Measurements from ENCODE around the gene BFSP2. TPM values are rescaled to one million over a fixed set of nuclear protein-coding genes. Genes with fewer than 3 reads are reported as not detected.
"Not testable (repeated sequence)": the region's sequence is repeated elsewhere in the genome, so short reads cannot be mapped to it uniquely, and the experiment has no call there.

The BFSP2 gene
- total and polyA plus RNA-seq, 8 donors: 0.68 to 2.7 (median 1.4) TPM; not detected in 5

DNA sequence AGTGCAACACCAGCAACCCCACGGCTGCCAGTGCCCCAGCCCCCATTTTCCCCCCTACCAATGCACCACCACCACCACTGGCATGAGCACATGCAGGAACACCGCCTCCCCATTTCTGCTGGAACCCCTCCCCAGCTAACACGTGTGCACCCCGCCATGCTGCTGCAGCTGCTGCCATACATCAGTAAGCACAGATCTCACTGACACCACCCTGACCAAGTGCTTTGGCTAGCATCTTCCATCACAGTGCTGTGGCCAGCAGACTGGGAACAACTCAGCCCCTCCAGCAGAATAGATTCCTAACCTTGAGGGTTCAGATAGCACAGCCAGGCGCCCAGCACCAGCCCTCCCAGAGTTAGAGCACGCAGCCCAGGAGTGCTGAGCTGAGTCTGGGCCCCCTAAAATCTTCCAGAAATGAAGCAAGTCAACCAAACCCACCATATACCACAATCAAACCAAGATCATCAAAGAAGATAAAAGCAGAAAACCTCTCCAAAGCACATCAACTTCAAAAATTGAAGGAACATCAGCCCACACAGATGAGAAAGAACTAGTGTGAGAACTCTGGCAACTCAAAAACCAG lies 92.4 kb downstream of the BFSP2 start:
- Histone ChIP-seq H3K27me3 (no peaks in the 10 kb centered on the region), H3K4me3 (no peak overlapping the region), H3K27ac (peak overlapping the region in 1 of 5 donors; percentile 50), H3K9me3 (no peaks in the 10 kb centered on the region), H3K36me3 (no peaks in the 10 kb centered on the region), H3K4me1 (no peaks in the 10 kb centered on the region)
- WGBS, 5 donors: 89 to 96% (median 92%) methylated on average over 6 of the region's 6 CpGs
- intact Hi-C loops (cut with DNase I; ENCODE audit: low total_unique reads): no loop called here
- DNase-seq: no peak
- TF ChIP-seq EP300 (IDR thresholded peaks at IDR 0.05) (no peak), POLR2AphosphoS5 (IDR thresholded peaks at IDR 0.05) (no peak), POLR2A (IDR thresholded peaks at IDR 0.05) (no peak)
- TF ChIP-seq, protein P1, sequence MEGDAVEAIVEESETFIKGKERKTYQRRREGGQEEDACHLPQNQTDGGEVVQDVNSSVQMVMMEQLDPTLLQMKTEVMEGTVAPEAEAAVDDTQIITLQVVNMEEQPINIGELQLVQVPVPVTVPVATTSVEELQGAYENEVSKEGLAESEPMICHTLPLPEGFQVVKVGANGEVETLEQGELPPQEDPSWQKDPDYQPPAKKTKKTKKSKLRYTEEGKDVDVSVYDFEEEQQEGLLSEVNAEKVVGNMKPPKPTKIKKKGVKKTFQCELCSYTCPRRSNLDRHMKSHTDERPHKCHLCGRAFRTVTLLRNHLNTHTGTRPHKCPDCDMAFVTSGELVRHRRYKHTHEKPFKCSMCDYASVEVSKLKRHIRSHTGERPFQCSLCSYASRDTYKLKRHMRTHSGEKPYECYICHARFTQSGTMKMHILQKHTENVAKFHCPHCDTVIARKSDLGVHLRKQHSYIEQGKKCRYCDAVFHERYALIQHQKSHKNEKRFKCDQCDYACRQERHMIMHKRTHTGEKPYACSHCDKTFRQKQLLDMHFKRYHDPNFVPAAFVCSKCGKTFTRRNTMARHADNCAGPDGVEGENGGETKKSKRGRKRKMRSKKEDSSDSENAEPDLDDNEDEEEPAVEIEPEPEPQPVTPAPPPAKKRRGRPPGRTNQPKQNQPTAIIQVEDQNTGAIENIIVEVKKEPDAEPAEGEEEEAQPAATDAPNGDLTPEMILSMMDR (IDR thresholded peaks at IDR 0.05): no peak

DNA sequence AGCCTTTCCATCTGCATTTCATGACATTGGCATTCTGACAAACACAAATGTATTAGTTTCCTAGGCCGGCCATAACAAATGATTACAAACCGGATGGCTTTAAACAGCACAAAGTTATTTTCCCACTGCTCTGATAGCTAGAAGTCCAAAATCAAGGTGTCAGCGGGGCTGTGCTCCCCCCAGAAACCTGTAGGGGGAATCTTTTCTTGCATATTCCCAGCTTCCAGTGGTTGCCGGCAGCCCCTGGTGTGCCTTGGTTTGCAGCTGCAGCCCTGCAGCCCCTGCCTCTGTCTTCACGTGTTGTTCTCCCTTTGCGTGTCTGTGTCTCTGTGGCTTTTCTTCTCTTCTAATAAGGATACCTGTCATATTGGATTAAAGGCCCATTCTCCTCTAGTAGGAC lies 94.6 kb downstream of the BFSP2 start:
- Histone ChIP-seq H3K4me1 (no peaks in the 10 kb centered on the region), H3K9me3 (no peaks in the 10 kb centered on the region), H3K36me3 (no peaks in the 10 kb centered on the region), H3K27me3 (no peaks in the 10 kb centered on the region), H3K27ac (no peak overlapping the region), H3K4me3 (no peak overlapping the region)
- WGBS, 5 donors: 63 to 70% (median 69%) methylated on average over 6 of the region's 6 CpGs
- no peak for DNase-seq
- TF ChIP-seq, protein P1 (IDR thresholded peaks at IDR 0.05): peak in 3 of 7 experiments; percentile 11 to 26 (median 17)
- no peak for TF ChIP-seq POLR2AphosphoS5 (IDR thresholded peaks at IDR 0.05)
- intact Hi-C loops (cut with DNase I; ENCODE audit: low total_unique reads): no loop called here

DNA sequence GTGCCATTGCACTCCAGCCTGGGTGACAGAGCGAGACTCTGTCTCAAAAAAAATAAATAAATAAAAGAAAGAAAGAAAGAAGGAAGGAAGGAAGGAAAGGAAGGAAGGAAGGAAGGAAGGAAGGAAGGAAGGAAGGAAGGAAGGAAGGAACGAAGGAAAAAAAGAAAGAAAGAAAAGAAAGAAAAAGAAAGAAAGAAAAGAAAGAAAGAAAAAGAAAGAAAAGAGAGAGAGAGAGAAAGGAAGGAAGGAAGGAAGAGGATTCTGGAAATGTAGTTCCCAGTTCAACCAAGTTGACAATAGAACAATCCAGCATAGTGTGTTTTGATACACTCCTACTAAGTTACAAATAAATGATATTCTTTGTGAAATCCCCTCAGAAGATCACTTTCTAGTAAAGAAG lies 102.7 kb downstream of the BFSP2 start:
- 92 to 100% (median 100%) methylated on average over 1 to 2 of the region's 2 CpGs for WGBS, 5 donors
- DNase-seq; H3K27ac ChIP-seq; intact Hi-C loops (cut with DNase I; ENCODE audit: low total_unique reads); H3K9me3 ChIP-seq; H3K27me3 ChIP-seq; H3K36me3 ChIP-seq; H3K4me3 ChIP-seq: not testable (repeated sequence)
- peaks cover 0 to 18% (median 0%) of the 10 kb centered on the region in 4 donors for H3K4me1 ChIP-seq

DNA sequence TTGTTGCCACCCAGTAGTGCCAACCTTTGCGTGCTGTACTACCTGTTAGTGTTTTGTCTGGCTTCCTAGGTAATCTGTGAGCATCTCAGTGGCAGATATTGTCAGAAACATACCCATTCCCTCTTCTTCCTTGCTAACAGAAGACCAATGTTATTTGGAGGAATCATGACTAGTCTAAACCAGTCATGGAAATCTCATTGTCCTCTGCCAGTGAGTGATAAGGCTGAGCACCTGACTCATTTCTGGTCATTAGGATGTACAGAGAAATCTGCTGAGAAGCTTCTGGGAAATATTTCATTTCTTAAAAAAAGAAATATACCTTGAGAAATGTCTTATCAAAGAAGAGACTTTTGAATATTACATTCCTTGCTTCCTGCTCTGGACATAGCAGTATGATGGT lies 103.6 kb downstream of the BFSP2 start:
- WGBS, 5 donors: 0 to 100% (median 94%) methylated on average over 1 of the region's 1 CpG
- H3K36me3 ChIP-seq: no peaks in the 10 kb centered on the region
- DNase-seq: no peak
- H3K4me1 ChIP-seq: peaks cover 0 to 18% (median 0%) of the 10 kb centered on the region in 4 donors
- intact Hi-C loops (cut with DNase I; ENCODE audit: low total_unique reads): no loop called here
- TF ChIP-seq POLR2A (IDR thresholded peaks at IDR 0.05) (no peak), EP300 (IDR thresholded peaks at IDR 0.05) (no peak), POLR2AphosphoS5 (IDR thresholded peaks at IDR 0.05) (no peak)
- TF ChIP-seq, protein P1 (IDR thresholded peaks at IDR 0.05): no peak
- H3K4me3 ChIP-seq: no peak overlapping the region
- H3K9me3 ChIP-seq: no peaks in the 10 kb centered on the region
- no peaks in the 10 kb centered on the region for H3K27me3 ChIP-seq
- H3K27ac ChIP-seq: no peak overlapping the region

DNA sequence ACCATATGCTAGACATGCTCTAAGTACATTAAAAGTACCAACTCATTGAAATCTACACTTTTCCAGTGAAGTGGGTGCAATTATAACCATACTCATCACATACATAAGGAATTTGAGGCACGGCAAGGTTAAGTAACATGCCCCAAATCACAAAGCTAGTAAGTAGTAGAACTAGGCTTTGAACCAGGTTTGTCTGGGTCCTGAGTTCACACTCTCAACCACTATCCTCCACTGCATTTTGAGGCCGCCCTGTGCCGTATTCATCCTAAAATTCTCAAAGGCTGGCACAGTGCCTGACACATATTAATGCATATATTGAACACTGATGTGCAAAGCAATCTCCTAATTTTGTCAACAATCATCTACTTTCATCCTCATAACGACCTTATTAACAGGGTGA lies 104.9 kb downstream of the BFSP2 start:
- Histone ChIP-seq H3K27me3 (no peaks in the 10 kb centered on the region), H3K4me3 (no peak overlapping the region), H3K9me3 (no peaks in the 10 kb centered on the region), H3K27ac (no peak overlapping the region), H3K4me1 (peaks cover 0 to 18% (median 0%) of the 10 kb centered on the region in 4 donors), H3K36me3 (no peaks in the 10 kb centered on the region)
- intact Hi-C loops (cut with DNase I; ENCODE audit: low total_unique reads): no loop called here
- WGBS, 5 donors: 87 to 91% (median 90%) methylated on average over 4 of the region's 4 CpGs
- TF ChIP-seq, protein P1 (IDR thresholded peaks at IDR 0.05): no peak
- TF ChIP-seq POLR2AphosphoS5 (IDR thresholded peaks at IDR 0.05) (no peak), EP300 (IDR thresholded peaks at IDR 0.05) (no peak), POLR2A (IDR thresholded peaks at IDR 0.05) (no peak)
- DNase-seq: no peak
